HG03025 (cell line): ENCODE measurements around the gene XPR1.

Experiments
- ATAC-seq: cut with Tn5 transposase; IDR thresholded peaks from one replicate; pipeline ENCODE4 v1.9.1; 2021; ENCODE audit warnings: mild to moderate bottlenecking, moderate library complexity; ENCODE audit not compliant: unreplicated experiment, low FRiP score

The XPR1 gene

GRCh38 chr1:180924939-180925338, 293.1 kb downstream of the XPR1 start:
- ATAC-seq: no peak

GRCh38 chr1:180925471-180926051, 293.7 kb downstream of the XPR1 start:
- no peak for ATAC-seq

- no peak for ATAC-seq
Measured at GRCh38 chr1:180926164-180926981, 294.6 kb downstream of the XPR1 start.

GRCh38 chr1:180927348-180927747, 295.5 kb downstream of the XPR1 start:
- ATAC-seq: no peak

GRCh38 chr1:180927841-180928240, 296.0 kb downstream of the XPR1 start:
- no peak for ATAC-seq

GRCh38 chr1:180928331-180929230, 296.8 kb downstream of the XPR1 start:
- ATAC-seq: no peak

- ATAC-seq: no peak
Measured at GRCh38 chr1:180929389-180929788, 297.6 kb downstream of the XPR1 start.

GRCh38 chr1:180930687-180931086, 298.9 kb downstream of the XPR1 start:
- ATAC-seq: no peak

GRCh38 chr1:180931529-180931928, 299.7 kb downstream of the XPR1 start:
- no peak for ATAC-seq

- ATAC-seq: no peak
Measured at GRCh38 chr1:180932378-180932777, 300.6 kb downstream of the XPR1 start.

GRCh38 chr1:180933141-180933540, 301.3 kb downstream of the XPR1 start:
- no peak for ATAC-seq

- no peak for ATAC-seq
Measured at GRCh38 chr1:180934563-180934962, 302.7 kb downstream of the XPR1 start.

- ATAC-seq: no peak
Measured at GRCh38 chr1:180935326-180936109, 303.7 kb downstream of the XPR1 start.

GRCh38 chr1:180936110-180937011, 304.5 kb downstream of the XPR1 start:
- ATAC-seq: no peak

- no peak for ATAC-seq
Measured at GRCh38 chr1:180937012-180937372, 305.2 kb downstream of the XPR1 start.

- no peak for ATAC-seq
Measured at GRCh38 chr1:180937624-180938225, 305.9 kb downstream of the XPR1 start.

- ATAC-seq: no peak
Measured at GRCh38 chr1:180939073-180939710, 307.4 kb downstream of the XPR1 start.

- ATAC-seq: no peak
Measured at GRCh38 chr1:180939711-180940103, 307.9 kb downstream of the XPR1 start.
